ENCODE measurements around the gene PLSCR5. TPM values are rescaled to one million over a fixed set of nuclear protein-coding genes. Genes with fewer than 3 reads are reported as not detected.

The PLSCR5 gene
- total RNA-seq, 2 experiments from 2014 or later: not detected

- Mint-ChIP-seq H3K36me3 (ENCODE audit: low read depth) (peaks cover 77% of the 10 kb centered on the region), H3K27ac (no peak overlapping the region), H3K27me3 (no peaks in the 10 kb centered on the region), H3K4me3 (no peak overlapping the region), H3K9me3 (no peaks in the 10 kb centered on the region), H3K4me1 (peaks cover 72% of the 10 kb centered on the region)
- POLR2A ChIA-PET: no interaction called here
- CTCF ChIA-PET: no interaction called here
- DNase-seq: no peak
Observed at GRCh38 chr3:146537603-146538002, 67.5 kb downstream of the PLSCR5 start.

GRCh38 chr3:146536681-146537080, 68.5 kb downstream of the PLSCR5 start:
- no peak for DNase-seq
- POLR2A ChIA-PET: no interaction called here
- no peak overlapping the region for H3K27ac Mint-ChIP-seq
- H3K36me3 Mint-ChIP-seq (ENCODE audit: low read depth): peaks cover 74% of the 10 kb centered on the region
- H3K9me3 Mint-ChIP-seq: no peaks in the 10 kb centered on the region
- peaks cover 67% of the 10 kb centered on the region for H3K4me1 Mint-ChIP-seq
- CTCF ChIA-PET: no interaction called here
- H3K4me3 Mint-ChIP-seq: no peak overlapping the region
- H3K27me3 Mint-ChIP-seq: no peaks in the 10 kb centered on the region

Other genes starting within 250 kb of the PLSCR5 start
- not detected for gene PLSCR2, start 135.8 kb downstream of the PLSCR5 start, total RNA-seq
- gene PLSCR1, start 60.7 kb downstream of the PLSCR5 start, total RNA-seq: 100 to 1,000 TPM; 208 to 218 TPM

Data from activated CD4-positive, alpha-beta memory T cell treated with anti-CD3 and anti-CD28 coated beads, Interleukin-2, amount 10 ng/mL, durations not matched to agents 7 days and 5 days (primary cell).